Kidney epithelial cell (primary cell): ENCODE results near the gene KRTAP22-2. TPM values are rescaled to one million over a fixed set of nuclear protein-coding genes. Genes with fewer than 3 reads are reported as not detected.

Experiments used
- DNase-seq: peaks from one replicate; pipeline ENCODE4 v3.0.0-alpha.2; 2010; ENCODE audit warnings: low read depth
- H3K27me3 ChIP-seq: 2 replicates; pipeline ENCODE4 v1.6.0; 2011; ENCODE audit warnings: low read length; ENCODE audit not compliant: control insufficient read depth, insufficient read depth
- H3K36me3 ChIP-seq: 2 replicates; pipeline ENCODE4 v1.5.1; 2011; ENCODE audit warnings: low read length; ENCODE audit not compliant: control insufficient read depth, insufficient read depth
- H3K4me3 ChIP-seq: 2 replicates; pipeline ENCODE4 v1.5.1; 2011; ENCODE audit warnings: low read depth, mild to moderate bottlenecking, control low read depth, low read length
- CTCF ChIP-seq: IDR thresholded peaks from 2 replicates; pipeline ENCODE4 v1.5.1; 2011; ENCODE audit warnings: mild to moderate bottlenecking, moderate library complexity, low read length, control low read depth, inconsistent platforms; ENCODE audit not compliant: insufficient read depth, poor library complexity, severe bottlenecking
- total RNA-seq: library from RNA; depleted of rRNA; stranded (reverse); fragments of >200 nt; gene quantifications from 2 replicates; pipeline ENCODE4 v1.2.3, GENCODE V29; 2015

The KRTAP22-2 gene
- not detected in 2 replicates for total RNA-seq

GRCh38 chr21:30590297-30590696, at the start of gene KRTAP22-2:
Gene KRTAP22-2, minus strand, starts transcription at chr21:30590397.
- no peaks in the 10 kb centered on the region for H3K36me3 ChIP-seq
- DNase-seq: no peak
- TF ChIP-seq CTCF: no peak
- no peaks in the 10 kb centered on the region for H3K27me3 ChIP-seq
- no peak within 1 kb of the TSS for H3K4me3 ChIP-seq

- Histone ChIP-seq H3K4me3 (no peak overlapping the region), H3K36me3 (no peaks in the 10 kb centered on the region), H3K27me3 (no peaks in the 10 kb centered on the region)
- TF ChIP-seq CTCF: no peak
- no peak for DNase-seq
These were observed 48.5 kb upstream of the KRTAP22-2 start for GRCh38 chr21:30638686-30639085.

- DNase-seq: no peak
- Histone ChIP-seq H3K4me3 (no peak within 1 kb of the TSS), H3K27me3 (no peaks in the 10 kb centered on the region), H3K36me3 (no peaks in the 10 kb centered on the region)
- TF ChIP-seq CTCF: no peak
These were observed 44.7 kb upstream of the KRTAP22-2 start, which contains the start of gene KRTAP20-2 for GRCh38 chr21:30634906-30635305. Gene KRTAP20-2, plus strand, starts transcription at chr21:30635206. Its CDS starts 58 bp downstream, at chr21:30635264.

- Histone ChIP-seq H3K4me3 (no peak overlapping the region), H3K27me3 (no peaks in the 10 kb centered on the region), H3K36me3 (no peaks in the 10 kb centered on the region)
- DNase-seq: no peak
- TF ChIP-seq CTCF: no peak
These were observed 39.0 kb upstream of the KRTAP22-2 start for GRCh38 chr21:30629200-30629599.

DNA sequence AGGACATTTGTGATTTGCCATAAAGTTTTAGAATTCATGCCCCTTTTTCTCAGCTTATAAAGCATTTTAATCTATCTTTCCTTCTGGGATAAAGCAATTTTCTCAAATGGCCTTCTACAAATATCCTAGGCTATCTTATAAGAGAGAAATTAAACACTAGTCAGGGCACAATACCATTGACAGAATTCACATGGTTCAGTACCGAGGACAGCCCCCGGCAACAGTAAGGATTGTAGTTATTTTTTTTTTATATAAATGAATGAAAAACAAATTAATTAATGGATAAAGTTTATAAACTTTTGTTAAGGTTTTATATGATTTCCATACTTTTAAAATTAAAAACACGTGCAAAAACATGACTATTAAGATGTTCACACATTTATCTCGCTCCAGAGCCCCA, 37.9 kb upstream of the KRTAP22-2 start:
- Histone ChIP-seq H3K4me3 (no peak overlapping the region), H3K36me3 (no peaks in the 10 kb centered on the region), H3K27me3 (no peaks in the 10 kb centered on the region)
- no peak for TF ChIP-seq CTCF
- no peak for DNase-seq

- TF ChIP-seq CTCF: no peak
- DNase-seq: no peak
- Histone ChIP-seq H3K27me3 (no peaks in the 10 kb centered on the region), H3K4me3 (no peak overlapping the region), H3K36me3 (no peaks in the 10 kb centered on the region)
These were observed 35.4 kb upstream of the KRTAP22-2 start for GRCh38 chr21:30625449-30626165.
